Heart left ventricle (tissue), 13 donors: ENCODE results near the gene PKD1.
"Not testable (repeated sequence)": the region's sequence is repeated elsewhere in the genome, so short reads cannot be mapped to it uniquely, and the experiment has no call there.

Experiments used
- CTCF ChIP-seq, 12 donors: fragments of 200-600 bp; sonication (generic) in 4 of 12; IDR thresholded peaks; one replicate each; pipeline versions ENCODE4 v1.5.0 to v1.8.0; 2018 to 2022; ENCODE audit warnings: antibody characterized with exemption in 12 of 12, mild to moderate bottlenecking in 5 of 12
- POLR2A ChIP-seq, 2 donors: fragments of 450-650 bp; IDR thresholded peaks; one replicate each; pipeline ENCODE4 v1.6.1; 2017; ENCODE audit warnings: antibody characterized with exemption in 2 of 2, mild to moderate bottlenecking in 2 of 2, moderate library complexity in 2 of 2
- donor health status: ischemic (EF 13 %, LVEDD 7.1; RV severe dilation, severe dysfunction).
- donor health status: DM: no; HTN: yes; CAD: no.
- donor health status: DM: no; HTN: no; CAD: no.
- donor health status: ischemic (EF 25% LVEDD 6.9; RV normal size, moderate dysfunction).
- donor health status: ischemic (EF 25% LVEDD 5.7; RV mildly dilated, moderate dysfunction).
- donor health status: ischemic (EF 35%, LVEDD 5.7; RV mildly dilated, moderate dysfunction).
- donor health status: nonischemic (EF 11% LVEDD 7.7; RV severe dilation, severe dysfunction).
- donor health status: DM: yes; HTN: yes; CAD: no.
- donor health status: PGD.
- donor health status: ischemic (EF 29% LVEDD 5.4; RV normal size, mild dysfunction).
- donor health status: nonischemic (EF 23%, LVEDD 6.1; RV moderate dilation, normal function).

- TF ChIP-seq POLR2A (IDR thresholded peaks at IDR 0.05), result peak in 1 of 2 donors; percentile 66
- TF ChIP-seq CTCF (IDR thresholded peaks at IDR 0.05), result not testable (repeated sequence)
Observed at GRCh38 chr16:2124694-2125444, 10.8 kb downstream of the PKD1 start.
